Epithelial cell of esophagus (primary cell): ENCODE data around the gene ABCC6.

ENCODE experiments used
- DNase-seq: peaks from one replicate; pipeline ENCODE4 v3.0.0; 2010; ENCODE audit warnings: low read depth
- H3K4me3 ChIP-seq: 2 replicates; pipeline ENCODE4 v1.5.1; 2011; ENCODE audit warnings: mild to moderate bottlenecking, low read length, control low read depth
- TF ChIP-seq, protein P1 (sequence below): IDR thresholded peaks from 2 replicates; pipeline ENCODE4 v1.5.1; 2011; ENCODE audit warnings: low read depth, mild to moderate bottlenecking, low read length, control low read depth, inconsistent platforms; ENCODE audit not compliant: insufficient read depth; ENCODE audit errors: missing control alignments

Gene ABCC6

GRCh38 chr16:16169615-16170014 is 53.7 kb downstream of the ABCC6 start:
- DNase-seq: no peak
- TF ChIP-seq, protein P1, sequence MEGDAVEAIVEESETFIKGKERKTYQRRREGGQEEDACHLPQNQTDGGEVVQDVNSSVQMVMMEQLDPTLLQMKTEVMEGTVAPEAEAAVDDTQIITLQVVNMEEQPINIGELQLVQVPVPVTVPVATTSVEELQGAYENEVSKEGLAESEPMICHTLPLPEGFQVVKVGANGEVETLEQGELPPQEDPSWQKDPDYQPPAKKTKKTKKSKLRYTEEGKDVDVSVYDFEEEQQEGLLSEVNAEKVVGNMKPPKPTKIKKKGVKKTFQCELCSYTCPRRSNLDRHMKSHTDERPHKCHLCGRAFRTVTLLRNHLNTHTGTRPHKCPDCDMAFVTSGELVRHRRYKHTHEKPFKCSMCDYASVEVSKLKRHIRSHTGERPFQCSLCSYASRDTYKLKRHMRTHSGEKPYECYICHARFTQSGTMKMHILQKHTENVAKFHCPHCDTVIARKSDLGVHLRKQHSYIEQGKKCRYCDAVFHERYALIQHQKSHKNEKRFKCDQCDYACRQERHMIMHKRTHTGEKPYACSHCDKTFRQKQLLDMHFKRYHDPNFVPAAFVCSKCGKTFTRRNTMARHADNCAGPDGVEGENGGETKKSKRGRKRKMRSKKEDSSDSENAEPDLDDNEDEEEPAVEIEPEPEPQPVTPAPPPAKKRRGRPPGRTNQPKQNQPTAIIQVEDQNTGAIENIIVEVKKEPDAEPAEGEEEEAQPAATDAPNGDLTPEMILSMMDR: no peak
- H3K4me3 ChIP-seq: no peak overlapping the region

DNA sequence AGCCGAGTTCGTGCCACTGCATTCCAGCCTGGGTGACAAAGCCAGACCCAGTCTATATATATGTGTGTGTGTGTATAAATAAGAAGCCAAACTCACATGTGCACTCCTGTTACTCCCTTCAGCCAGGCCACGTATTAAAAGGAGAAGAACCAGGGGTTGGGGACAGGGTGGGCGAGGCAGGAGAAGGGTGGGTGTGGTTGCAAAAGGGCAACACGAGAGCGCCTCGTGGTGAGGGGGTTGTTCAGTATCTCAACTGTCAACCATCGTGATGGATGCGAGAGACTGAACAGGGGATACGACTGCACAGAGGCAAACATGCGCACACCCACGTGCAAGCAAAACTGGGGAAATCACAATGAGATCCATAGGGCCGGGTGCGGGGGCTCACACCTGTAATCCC is 54.9 kb downstream of the ABCC6 start:
- H3K4me3 ChIP-seq: no peak overlapping the region
- TF ChIP-seq, protein P1: no peak

DNA sequence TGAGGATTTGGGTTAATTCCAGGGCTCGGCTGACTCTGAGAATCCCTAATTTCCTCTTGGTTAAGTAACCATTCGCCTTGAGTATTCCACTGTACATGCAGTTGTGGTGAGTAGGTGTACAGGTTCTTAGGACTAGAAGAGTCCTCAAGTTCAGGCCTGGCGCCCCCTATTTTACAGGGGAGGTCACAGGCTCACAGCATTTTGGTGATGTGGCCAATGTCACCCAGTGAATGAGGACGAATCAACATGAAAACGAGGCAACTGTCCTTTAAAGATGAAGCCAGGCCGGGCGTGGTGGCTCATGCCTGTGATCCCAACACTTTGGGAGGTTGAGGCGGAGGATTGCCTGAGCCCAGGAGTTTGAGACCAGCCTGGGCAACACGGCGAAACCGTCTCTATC is 55.4 kb downstream of the ABCC6 start:
- H3K4me3 ChIP-seq: no peak overlapping the region
- TF ChIP-seq, protein P1: no peak
- no peak for DNase-seq

More for the DNA sequence above, 54.9 kb downstream of the ABCC6 start:
- DNase-seq: no peak

DNA sequence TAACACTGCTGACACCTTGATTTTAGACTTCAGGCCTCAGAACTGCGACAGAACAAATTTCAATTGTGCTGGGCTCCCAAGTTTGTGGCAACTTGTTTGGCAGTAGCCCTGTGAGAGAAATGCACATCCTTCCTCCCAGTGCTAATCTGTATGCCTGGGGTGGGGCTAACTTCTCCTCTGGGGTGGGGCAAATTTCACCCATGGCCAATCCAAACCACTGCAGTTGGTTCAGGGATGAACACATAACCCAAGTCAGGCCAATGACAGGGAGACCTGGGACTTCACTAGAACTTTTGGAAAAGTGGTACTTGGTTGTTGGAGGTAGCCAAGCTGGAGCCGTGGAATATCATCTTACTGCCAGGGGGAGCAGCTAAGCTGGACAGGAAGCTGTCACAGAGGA is 56.3 kb downstream of the ABCC6 start:
- no peak overlapping the region for H3K4me3 ChIP-seq
- TF ChIP-seq, protein P1: no peak
- DNase-seq: no peak

- DNase-seq: no peak
- TF ChIP-seq, protein P1: no peak
- no peak overlapping the region for H3K4me3 ChIP-seq
These were observed 57.2 kb downstream of the ABCC6 start for GRCh38 chr16:16166085-16166484.

DNA sequence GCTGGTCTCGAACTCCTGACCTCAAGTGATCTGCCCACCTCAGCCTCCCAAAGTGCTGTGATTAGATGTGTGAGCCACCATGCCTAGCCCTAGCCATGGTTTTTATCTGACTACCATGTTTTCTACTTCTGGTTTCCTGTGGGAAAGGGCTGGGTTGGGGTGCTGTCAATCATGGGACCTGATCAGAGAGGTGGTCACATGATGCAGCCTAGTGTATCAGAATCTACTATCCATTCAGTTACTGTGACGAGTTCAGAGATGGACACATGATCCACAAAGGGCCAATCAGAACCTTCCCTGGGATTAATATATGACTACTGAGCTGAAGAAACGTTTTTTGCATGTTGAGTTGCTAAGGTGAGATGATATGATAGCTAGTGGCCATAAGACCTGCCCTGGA is 59.1 kb downstream of the ABCC6 start:
- TF ChIP-seq, protein P1: no peak
- no peak for DNase-seq
- H3K4me3 ChIP-seq: no peak overlapping the region

- no peak overlapping the region for H3K4me3 ChIP-seq
- TF ChIP-seq, protein P1: no peak
- DNase-seq: no peak
These were observed 59.7 kb downstream of the ABCC6 start for GRCh38 chr16:16163571-16163970.
